DMS153 treated with DMSO at 0.1 percent for 48 hours (cell line): ENCODE results near the gene TEF.

Source experiments
- DNase-seq: peaks from one replicate; lab custom pipeline; 2025; ENCODE audit not compliant: unreplicated experiment; lab: John Stamatoyannopoulos, UW

TEF gene, protein sequence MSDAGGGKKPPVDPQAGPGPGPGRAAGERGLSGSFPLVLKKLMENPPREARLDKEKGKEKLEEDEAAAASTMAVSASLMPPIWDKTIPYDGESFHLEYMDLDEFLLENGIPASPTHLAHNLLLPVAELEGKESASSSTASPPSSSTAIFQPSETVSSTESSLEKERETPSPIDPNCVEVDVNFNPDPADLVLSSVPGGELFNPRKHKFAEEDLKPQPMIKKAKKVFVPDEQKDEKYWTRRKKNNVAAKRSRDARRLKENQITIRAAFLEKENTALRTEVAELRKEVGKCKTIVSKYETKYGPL

DNA sequence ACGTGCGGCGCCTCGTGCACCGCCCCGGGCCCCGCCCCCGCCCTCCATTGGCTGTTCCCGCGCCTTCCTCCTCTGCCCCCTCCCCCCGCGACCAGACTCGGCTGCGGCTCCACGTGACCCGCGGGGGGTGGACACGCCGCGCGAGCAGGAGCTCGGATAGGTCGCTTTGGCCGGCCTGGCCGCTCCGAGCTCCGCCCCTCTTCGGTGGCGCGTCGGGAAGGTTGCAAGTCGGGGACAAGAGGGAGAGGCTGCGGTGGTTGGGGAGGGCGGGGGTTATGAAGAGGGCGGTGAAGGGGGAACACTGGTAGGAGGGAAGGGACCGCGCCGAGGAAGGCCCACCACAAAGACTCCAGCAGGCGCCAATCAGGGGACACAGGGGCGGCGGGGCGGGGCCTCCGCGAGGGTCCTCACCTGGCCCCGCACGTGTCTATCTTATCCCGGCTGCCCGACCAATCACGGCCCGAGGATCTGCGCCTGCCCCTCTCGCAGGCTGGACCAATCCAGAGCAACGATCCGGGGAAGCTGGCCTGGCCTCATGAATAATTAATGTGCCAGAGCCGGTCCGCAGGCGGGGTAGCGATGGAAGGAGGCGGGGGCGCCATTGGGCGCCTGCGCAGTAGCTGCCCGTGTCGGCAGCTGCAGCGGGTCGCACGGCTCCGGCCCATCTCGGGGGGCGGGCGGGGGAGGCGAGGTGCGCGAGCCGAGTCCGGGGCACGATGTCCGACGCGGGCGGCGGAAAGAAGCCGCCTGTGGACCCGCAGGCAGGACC lies at the start of gene TEF:
TSS of gene TEF (plus strand) at position 614 of the 769 bp plus-strand sequence. CDS start at position 717, 103 bp downstream.
- peak; percentile 96 for DNase-seq

DNA sequence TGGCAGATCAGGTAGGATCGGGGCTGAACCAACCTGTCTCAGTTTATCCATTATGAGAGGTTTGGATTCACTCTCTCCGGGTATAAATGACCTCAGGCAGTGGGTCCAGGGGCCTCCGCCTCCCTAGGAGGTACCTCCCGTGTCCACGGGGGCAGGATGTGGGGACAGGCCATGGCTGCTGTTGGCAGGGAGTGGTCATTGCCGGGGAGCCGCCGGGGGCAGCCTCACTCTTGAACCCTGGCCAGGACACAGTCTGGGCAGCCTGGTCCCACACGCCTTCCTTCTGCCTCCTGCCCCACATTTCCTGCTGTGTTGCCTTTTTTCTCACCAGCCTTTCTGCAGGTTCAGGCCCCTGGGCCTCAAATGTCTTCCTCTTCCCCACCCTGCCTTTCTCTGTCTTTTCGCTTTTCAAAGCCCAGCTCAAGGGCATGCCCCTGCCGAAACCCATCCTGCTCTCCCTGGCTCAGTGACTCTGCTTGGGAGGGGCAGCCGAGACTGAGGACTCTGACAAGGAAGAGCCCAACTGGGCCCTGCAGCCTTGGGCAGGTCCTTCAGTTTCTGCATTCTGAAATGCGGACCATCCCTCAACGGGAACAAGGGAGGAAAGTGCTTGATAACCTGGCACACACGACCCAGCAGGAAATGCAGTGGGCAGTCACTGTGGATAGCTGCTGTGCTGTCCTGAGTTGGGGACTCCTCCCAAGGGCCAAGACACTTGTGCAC lies 49.4 kb upstream of the TEF start:
- no peak for DNase-seq

GRCh38 chr22:41333806-41334205 lies 47.9 kb upstream of the TEF start:
- DNase-seq, result no peak

GRCh38 chr22:41334215-41334614 lies 47.5 kb upstream of the TEF start:
- no peak for DNase-seq

DNA sequence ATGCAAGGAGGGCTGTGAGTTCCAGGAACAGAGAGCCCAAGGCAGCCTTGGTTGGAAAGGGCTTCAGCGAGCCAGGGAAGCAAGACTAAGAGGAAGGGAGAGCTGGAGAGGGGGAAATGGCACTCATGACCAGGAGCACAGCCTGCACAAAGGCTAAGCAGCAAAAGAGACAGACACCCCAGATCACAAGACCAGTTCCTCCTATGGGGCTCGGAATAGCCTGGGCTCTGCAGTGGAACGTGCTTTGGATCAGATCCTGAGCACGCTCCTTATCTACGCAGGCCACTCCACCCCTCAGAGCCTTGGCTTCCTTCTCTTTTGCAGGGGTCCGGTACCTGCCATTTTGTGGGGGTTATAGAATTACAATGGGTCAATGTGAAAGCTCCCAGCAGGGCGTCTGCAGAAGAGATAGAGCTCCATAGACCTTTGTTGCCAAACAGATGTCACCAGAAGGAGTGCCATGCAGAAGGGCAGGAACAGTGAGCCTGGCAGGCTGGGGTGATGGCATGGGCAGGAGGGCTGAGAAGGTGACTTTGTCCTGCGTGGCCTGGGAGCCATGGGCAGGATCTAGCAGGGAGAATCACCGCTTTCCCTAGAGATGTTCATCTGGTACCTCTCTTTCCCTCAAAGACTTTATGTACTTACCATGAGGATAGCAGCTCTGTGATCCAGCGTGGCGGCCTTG lies 46.6 kb upstream of the TEF start:
- no peak for DNase-seq

- no peak for DNase-seq
Measured at GRCh38 chr22:41338614-41339212, 43.0 kb upstream of the TEF start.

DNA sequence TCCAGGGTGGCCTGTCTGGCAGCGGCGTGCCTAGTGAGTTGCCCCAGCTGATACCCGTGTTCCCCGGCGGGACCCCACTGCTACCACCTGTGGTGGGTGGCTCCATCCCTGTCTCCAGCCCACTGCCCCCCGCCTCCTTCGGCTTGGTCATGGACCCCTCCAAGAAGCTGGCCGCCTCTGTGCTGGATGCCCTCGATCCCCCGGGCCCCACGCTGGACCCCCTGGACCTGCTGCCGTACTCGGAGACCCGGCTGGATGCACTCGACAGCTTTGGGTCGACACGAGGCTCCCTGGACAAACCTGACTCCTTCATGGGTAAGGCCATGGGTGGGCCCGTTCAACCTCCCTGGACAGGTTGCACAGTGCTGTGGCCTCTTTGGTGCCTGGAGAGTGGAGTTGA lies 41.9 kb upstream of the TEF start:
- DNase-seq, result no peak

DNA sequence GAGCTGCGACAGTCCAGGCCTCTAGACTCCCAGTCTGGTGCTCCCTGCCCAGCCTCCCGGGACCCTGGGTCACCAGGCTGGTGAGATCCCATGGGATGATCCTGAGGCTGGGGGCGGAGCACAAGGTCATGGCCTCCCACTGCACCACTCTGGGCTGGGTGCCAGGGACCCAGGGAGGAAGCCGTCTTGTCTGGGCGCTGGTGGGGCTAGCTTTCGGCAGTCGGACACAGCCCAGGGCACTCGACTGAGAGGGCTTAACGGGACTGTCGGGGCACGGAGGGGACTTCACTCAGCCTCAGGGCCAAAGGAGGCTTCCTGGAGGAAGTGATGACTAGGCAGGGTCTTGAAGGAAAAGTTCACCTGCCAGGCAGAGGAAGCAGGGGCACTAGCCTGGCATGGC lies 41.4 kb upstream of the TEF start:
- no peak for DNase-seq

GRCh38 chr22:41341012-41341411 lies 40.7 kb upstream of the TEF start:
- no peak for DNase-seq

DNA sequence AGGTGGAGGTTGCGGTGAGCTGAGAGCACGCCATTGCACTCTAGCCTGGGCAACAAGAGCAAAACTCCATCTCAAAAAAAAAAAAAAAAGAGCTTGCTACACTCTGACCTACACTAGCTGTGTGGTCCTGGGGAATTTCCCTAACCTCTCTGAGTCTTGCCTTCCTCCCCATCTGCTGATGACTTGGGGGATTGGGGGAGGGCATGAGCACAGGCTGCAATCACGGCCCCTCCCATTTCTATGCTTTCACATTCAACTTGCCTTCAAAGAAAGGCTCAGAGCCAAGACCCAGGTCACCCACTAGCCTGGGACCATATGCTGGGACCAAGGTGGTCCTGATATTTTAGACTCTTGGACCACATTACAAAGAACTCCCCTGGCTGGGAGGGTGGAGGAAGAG lies 39.8 kb upstream of the TEF start:
- DNase-seq, result no peak

DNA sequence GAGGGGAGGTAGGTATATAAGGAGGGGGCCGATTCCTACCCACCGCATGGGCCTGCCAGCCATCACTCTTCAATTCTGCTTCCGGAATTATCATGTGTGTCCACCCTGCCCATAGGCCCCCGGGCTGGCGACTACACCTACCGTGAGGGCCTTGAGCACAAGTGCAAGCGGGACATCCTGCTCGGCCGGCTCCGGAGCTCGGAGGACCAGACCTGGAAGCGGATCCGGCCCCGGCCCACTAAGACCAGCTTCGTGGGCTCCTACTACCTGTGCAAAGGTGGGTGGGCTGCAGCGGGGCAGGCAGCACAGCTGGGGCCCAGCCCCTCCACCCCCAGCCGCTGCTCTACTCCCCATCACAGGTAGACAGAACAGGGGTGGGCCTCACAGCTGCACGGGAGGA lies 38.4 kb upstream of the TEF start:
- no peak for DNase-seq

GRCh38 chr22:41343717-41344116 lies 38.0 kb upstream of the TEF start:
- DNase-seq, result no peak

GRCh38 chr22:41344189-41344788 lies 37.5 kb upstream of the TEF start:
- DNase-seq, result no peak

- no peak for DNase-seq
Measured at GRCh38 chr22:41345807-41346335, 35.9 kb upstream of the TEF start.

GRCh38 chr22:41347066-41347859 lies 34.5 kb upstream of the TEF start:
- no peak for DNase-seq

DNA sequence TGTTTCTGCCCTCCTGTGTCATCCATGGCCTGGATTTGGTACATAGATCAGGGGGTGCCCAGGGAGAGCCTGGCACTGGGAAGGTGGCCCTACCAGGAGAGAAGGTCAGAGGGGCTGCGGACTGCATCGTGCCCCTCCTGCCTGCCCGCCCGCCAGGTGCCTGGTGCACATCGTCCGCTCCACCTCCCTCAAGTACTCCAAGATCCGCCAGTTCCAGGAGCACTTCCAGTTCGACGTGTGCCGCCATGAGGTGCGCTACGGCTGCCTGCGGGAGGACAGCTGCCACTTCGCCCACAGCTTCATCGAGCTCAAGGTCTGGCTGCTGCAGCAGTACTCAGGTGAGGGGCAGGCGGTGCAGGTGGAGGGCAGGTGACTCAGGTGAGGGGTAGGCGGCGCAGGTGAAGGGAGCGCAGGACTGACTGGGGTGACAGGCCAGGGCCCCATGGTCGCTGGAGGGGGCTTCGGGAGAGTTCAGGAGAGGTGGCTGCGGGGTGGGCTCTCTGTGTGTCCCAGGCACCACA lies 32.7 kb upstream of the TEF start:
- DNase-seq, result no peak

DNA sequence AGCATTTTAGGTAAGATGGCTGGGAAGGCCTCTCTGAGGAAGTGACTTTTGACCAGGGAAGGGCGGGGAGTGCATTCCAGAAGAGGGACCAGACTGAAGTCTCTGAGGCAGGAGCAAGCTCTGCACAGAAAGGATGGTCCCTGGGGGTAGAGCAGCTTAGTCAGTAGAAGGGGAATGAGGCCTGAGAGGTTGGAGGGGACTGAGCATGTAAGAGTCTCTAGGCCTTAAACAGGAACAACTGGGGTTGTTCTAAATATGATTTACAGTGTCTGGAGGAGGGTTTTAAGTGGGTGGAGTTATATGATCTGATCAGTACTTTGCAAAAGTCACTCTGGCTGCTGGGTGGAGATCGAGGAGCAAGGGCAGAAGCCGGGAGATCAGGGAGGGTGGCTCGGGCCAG lies 31.7 kb upstream of the TEF start:
- DNase-seq, result no peak

GRCh38 chr22:41351011-41351410 lies 30.7 kb upstream of the TEF start:
- no peak for DNase-seq

GRCh38 chr22:41352058-41352457 lies 29.7 kb upstream of the TEF start:
- DNase-seq, result no peak
